GM21367 (cell line): ENCODE data around the gene KIAA0040.

ENCODE experiments used
- ATAC-seq: cut with Tn5 transposase; IDR thresholded peaks from one replicate; pipeline ENCODE4 v1.9.1; 2021; ENCODE audit not compliant: unreplicated experiment

KIAA0040 gene

DNA sequence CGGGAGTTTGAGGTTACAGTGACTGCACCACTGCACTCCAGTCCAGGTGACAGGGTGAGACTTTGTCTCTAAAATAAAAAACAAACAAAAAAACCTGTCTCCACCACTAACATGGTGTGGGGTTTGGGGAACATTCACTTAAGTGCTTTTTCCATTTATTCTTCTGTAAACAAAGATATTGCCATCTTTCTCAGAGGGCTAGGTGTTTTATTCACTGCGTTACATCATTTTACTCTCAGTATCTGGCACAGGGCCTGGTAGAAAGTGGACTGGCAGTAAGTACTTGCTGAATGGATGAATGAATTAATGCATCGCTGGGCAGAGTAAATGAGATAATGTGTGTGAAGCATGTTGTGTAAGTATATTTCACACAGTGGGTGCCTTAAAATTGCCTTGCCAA lies 20.1 kb downstream of the KIAA0040 start:
- ATAC-seq = no peak

GRCh38 chr1:175171036-175171913 lies 21.3 kb downstream of the KIAA0040 start:
- ATAC-seq = no peak

DNA sequence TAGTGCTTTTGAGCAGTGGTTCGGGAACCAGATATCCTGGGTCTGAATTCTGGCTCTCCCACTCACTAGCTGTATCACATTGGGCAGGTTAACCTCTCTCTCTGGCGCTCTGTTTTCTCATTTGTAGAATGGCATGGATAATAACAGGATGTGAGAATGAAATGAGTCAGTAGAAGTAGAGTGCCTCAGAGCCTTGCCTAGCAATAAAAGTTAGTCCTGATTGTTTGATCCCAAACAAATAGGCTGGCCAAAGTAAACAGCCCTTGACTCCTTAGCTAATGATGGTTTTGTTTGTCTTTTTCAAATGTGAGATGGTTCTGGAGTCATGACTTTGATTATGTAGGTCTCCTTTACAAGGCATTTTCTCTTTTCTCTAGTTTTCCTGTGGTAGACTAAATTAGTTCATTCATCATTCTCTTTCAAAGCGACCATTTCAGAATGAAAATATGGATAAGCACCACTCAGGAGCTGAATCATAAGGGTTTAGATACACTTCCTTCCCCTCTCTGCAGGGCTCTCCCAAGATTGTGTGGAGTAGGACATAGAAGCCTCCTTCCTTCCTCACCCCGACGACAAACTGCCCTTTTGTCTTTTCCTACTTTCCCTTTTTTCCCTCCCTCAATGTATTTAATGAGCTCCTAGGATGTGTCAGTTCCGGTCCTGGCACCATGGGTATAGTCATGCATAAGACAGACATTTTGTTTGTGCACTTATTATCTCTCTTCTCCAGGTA lies 23.1 kb downstream of the KIAA0040 start:
- no peak for ATAC-seq

GRCh38 chr1:175168782-175169181 lies 23.8 kb downstream of the KIAA0040 start:
- ATAC-seq = no peak

DNA sequence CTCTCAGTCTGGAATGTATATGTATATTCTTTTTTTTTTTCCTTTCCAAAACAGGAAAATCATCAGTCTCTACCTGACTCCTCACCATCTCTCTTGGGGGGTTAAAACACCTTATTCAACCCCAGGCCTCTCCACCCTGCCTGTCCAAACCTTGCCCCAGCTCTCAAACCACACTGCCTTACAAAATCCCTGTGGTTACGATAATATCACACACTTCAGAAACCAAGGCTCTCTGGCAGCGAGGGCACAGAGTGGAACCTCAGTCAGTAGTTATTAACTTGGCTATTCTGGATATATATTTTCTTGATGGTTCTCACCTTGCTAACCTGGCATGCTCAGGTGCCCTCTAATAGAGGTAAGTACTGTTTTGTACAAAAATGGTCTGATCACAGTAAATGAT lies 24.7 kb downstream of the KIAA0040 start:
- ATAC-seq = no peak

- ATAC-seq = no peak
Observed at GRCh38 chr1:175166746-175167145, 25.8 kb downstream of the KIAA0040 start.

GRCh38 chr1:175164751-175165150 lies 27.8 kb downstream of the KIAA0040 start:
- no peak for ATAC-seq

DNA sequence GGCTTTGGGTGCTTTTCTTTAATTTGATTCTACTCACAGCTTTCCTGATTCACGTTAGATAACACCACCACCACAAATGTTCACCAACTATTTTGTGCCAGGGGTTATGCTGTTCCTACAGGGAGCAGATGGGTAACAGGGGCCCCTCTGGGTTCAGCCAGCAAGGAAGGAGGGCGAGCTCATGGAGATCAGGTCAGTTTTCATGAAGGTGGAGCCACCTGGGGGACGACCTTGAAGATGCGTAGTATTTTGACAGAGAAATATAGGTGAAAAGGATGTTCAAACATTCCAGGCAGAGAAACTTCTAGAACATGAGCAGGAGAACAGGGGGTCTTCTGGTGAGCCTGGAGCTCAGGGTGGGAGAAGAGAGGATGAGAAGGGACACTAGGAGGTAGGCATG lies 28.9 kb downstream of the KIAA0040 start:
- no peak for ATAC-seq

- ATAC-seq = no peak
Observed at GRCh38 chr1:175162955-175163354, 29.6 kb downstream of the KIAA0040 start.

DNA sequence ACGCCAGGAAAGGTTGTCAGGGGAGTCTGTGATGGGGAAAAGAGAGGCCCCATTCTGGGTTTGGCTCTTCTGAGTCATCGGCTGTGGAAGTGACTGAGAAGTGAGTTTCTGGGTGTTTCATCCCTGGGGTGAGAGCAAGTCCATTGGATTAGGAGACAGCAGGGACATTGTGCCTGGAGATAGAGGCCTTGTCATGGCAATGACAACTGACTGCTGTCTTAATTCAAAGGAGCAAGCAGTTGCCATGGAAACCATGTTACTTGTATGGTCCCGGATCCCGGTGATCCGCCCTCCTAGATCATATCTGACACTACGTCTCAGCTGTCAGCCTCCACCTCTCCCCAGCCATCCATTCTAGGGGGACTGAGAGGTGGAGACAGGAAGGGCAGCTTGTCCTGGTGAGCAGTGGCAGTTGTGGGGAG lies 34.4 kb downstream of the KIAA0040 start:
- ATAC-seq = no peak

GRCh38 chr1:175157200-175157599 lies 35.4 kb downstream of the KIAA0040 start:
- no peak for ATAC-seq

- no peak for ATAC-seq
Observed at GRCh38 chr1:175155936-175156335, 36.6 kb downstream of the KIAA0040 start.

GRCh38 chr1:175155473-175155856 lies 37.1 kb downstream of the KIAA0040 start:
- no peak for ATAC-seq

- ATAC-seq = no peak
Observed at GRCh38 chr1:175154629-175155472, 37.7 kb downstream of the KIAA0040 start.

- no peak for ATAC-seq
Observed at GRCh38 chr1:175152006-175152652, 40.4 kb downstream of the KIAA0040 start.

DNA sequence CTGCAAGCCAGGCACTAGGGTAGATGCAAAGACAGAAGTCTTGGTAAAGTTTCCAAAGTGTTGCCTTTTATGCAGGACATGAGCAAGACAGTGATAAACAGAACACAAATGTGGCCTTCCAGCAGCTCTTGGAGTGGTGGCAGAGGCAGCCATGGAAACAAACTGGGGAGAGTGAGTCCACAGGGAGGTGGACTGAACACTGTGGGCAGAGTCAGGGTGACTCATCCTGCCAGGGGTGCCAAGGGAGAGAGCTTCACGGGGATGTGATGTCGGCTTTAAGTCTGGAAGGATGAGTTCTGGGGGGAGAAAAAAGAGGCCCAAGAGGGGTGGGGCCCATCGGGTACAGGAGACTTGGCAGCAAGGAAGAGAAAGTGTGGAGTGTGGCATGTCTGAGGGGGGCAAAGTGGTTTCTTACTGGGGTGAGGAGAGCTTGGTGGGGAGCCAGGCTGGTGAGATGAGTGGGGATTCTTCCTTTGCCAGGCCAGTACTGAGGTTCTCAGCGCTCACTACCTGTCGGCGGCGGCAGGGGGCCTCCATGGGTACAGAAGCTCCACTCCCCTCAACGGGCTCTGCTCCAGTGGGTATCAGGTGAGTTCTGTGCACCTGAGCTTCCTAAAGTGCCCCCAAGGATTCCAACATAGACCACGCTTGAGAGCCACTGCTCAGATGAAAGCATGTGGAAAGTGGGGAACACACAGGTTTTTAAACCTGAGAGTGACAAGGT lies 41.8 kb downstream of the KIAA0040 start:
- no peak for ATAC-seq

GRCh38 chr1:175148068-175148467 lies 44.5 kb downstream of the KIAA0040 start:
- no peak for ATAC-seq

- no peak for ATAC-seq
Observed at GRCh38 chr1:175147569-175147968, 45.0 kb downstream of the KIAA0040 start.

GRCh38 chr1:175146529-175147213 lies 45.9 kb downstream of the KIAA0040 start:
- ATAC-seq = no peak
